NK-92 (cell line): ENCODE data around the gene CABP4.

ENCODE experiments used
- DNase-seq: peaks from one replicate; lab custom pipeline; 2025; ENCODE audit not compliant: unreplicated experiment; lab: John Stamatoyannopoulos, UW

Gene CABP4

GRCh38 chr11:67455054-67455453 lies at the start of gene CABP4:
TSS of gene CABP4 (plus strand) at chr11:67455354. CDS start at chr11:67455424, 70 bp downstream.
- no peak for DNase-seq

DNA sequence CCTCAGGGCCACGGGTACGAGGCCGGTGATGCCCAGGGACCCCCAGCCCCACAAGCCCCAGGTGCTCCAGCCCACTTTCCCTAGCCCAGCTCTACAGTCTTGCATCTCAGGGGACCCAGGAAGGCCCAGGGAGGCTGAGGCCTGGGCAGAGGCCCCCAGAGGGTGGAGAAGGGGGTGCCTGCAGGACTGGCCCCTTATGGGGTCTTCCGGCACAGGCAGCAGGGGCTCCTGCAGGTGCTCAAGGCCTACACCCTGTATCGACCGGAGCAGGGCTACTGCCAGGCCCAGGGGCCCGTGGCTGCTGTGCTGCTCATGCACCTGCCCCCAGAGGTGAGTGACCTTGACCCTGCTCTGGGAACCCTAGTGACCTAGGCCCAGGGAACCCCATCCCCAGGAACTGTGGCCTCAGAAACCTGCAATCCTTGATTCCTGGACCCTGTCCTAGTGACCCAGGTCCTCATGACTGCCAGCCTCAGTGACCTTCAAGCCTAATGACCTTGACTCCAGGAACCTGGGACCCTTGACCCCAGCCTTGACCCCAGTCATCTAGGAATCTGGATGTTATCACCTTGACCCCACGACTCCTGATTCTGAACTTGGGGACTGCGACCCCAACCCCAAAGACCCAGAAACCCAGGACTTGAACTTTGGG lies 49.3 kb upstream of the CABP4 start:
- no peak for DNase-seq

- no peak for DNase-seq
These were observed 48.7 kb upstream of the CABP4 start for GRCh38 chr11:67406420-67406968.

DNA sequence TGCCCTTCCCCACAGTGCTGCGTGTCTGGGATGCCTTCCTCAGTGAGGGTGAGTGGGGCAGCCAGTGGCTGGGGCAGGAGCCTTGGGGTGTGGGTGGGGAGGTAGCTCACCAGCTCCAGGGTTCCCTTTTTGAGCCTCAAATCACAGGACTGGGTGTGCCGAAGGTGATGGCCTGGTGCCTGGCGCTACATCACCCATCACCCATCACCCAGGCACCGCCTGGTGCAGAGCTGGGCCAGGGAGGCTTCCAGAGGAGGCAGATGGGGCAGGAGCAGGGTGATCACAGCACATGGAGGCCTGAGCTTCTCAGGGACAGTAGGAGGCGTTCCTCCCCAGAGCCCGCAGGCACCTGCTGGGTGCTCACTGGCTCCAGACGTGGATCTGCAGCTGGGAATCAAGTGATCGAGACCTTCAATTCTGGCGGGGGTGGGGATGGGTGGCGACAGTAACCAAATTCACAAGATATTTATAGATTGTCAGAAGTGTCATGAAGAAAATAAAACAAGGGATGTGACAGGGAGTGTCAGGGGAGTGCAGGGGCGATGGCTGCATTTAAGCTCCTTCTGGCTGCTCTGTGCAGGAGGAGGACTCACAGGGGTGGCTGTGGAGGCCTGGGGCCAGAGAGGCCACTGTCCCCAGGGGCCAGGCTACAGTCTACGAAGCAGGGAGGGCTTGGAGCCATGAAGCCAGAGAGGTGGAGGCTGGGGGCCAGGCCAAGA lies 48.0 kb upstream of the CABP4 start:
- no peak for DNase-seq

DNA sequence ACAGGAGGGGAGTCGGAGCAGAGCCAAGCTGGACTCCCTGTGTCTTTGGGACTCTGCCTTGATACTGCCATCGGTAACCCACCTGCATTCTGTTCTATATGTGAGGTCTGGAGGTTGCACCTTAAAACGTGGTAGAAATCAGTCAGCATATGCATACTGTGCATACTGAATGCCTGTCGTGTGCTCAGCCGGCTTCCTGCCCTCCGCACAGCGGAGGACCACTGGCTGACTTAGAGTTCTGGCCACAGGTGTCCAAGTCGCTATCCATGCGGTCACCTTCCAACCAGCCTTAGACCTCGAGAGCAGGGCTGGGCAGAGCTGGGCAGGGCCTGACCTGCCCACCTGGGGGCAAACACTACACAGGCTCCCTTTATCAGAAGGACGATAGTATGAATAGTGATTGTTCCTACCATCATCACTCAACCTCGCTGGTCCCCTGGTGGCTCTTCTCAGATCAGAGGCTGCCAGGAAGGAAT lies 47.4 kb upstream of the CABP4 start:
- DNase-seq = no peak

- DNase-seq = no peak
These were observed 46.5 kb upstream of the CABP4 start for GRCh38 chr11:67408437-67409200.

GRCh38 chr11:67409261-67409666 lies 45.9 kb upstream of the CABP4 start:
- no peak for DNase-seq

DNA sequence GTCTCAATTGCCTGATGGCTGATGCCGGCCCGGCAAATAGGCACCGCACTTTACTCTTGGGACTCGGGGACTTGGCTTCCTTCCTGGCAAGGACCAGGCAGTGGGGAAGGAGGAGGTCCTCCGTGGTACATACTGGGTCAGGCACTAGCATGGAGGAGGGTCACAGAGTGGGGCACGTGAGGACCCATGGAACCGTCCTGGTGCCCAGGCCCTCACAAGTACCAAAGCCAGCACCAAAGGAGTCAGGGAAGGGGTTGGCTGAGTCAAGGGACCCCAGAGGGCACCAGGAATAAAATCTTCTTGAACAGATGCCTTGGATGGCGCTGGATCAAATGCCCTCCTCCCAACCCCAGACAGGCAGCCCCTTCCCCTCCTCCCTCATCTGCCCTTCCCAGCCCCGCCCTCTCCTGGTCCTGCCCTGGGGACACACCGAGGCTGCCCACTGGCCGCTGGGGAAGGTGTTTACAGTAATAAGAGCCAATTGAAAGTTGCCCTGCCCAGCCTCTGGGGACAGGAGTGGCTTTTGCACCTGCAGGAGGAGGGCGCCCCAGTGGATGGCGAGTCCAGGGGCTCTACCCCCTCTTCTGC lies 45.3 kb upstream of the CABP4 start:
- DNase-seq = no peak

DNA sequence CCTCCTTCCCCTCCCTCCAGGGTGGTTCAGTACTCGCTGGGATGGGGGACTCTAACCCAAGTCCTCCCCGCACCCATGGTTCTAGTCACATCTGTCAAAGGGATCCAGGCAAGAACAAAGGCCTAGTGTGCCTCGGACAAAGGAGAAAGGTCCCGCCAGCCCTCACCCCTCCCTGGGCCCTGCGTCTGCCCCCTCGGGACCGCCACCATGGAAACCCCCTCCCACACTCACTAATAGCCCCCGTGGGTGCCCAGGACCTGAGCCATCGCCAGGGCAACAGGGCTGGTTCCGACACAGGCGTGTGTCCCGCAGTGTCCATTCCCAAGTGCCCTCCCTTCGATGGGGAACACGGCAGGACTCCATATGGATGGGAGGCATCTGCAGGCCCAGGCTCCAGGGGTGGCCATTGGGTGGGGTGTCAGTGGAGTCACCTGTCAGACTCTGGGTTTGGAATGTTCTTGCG lies 44.8 kb upstream of the CABP4 start:
- DNase-seq = no peak

DNA sequence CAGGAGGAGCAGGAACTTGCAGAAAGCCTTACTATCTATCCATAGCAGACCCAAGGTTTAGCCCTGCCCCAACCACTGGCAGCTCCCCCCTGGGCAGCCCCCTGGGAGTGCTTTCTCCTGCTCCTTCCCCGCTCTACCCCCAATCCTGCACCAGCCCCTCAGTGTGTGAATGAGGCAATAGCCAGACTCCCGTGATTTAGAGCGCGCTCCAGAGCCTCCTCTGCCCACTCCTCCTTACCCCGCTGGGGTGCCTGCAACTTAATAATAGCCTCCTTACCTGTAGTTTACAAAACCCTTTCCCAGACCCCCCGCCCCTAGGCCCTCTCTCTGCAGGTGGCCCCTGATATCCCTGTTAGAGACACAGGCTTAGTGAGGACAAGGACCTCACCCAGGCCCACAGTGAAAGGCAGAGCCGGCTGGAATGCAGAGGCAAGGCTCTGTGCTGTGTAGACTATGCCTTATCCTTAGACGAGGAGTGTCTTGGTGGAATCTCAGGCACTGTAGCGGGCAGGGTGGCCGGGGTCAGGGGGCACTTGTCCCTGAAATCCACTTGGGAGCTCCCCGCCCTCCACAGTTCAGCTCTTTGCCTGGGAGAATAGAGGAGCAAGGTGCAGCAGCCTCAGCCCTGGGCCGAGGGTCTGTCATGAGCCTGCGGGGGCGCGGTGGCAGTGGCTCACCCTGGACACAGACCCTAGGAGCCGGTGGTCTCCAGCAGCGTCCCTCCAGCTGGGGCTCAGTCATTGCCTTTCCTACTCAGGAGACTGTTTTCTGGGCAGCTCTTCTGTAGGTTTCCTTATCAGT lies 44.0 kb upstream of the CABP4 start:
- DNase-seq = no peak

DNA sequence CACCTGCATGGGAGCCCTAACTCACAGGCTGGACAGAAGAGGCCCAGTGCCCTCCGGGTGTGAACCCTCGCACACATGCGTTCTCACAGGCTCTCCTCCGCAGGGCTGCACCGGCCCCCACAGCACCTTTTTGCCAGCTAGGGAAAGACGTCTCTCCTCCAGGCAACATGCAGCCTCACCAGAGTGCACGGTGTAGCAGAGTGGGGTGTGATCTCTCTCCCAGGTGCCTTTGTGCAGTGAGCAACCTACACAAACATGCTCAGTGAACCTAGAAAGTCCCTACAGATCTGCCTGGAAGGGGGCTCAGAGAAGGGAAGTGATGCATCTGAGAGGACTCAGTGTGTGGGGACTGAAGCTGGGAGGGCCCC lies 43.4 kb upstream of the CABP4 start:
- no peak for DNase-seq

DNA sequence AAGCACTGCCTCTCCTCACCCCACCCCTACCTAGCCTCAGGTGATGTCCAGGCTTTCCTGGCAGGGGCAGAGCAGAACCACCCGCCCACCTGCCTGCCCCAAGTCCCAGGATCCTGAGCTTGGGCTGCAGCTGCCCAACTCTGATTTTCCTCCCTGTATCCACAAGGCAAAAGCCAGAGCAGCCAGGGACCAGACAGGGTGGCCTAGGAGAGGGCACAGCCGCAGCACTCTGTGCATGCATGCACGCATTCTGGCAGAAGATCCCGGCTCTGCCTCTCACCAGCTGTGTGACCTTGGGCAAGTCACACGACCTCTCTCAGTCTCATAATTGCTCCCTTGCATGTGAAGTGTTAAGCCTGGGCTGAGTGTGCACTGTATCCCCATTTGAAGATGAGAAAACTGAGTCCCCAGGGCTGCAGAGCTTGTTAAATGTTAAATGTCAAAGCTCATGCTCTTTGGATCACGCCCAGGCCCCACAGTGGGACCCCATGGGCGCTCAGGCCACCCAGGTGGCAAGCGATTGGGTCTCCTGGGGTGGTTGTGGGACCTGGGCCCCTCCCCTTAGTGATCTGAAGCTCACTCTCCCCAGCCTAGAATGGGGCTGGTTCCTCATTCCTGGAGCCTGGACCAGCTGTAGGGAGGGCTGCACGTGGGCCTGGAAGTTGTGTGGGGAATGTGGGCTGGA lies 42.5 kb upstream of the CABP4 start:
- no peak for DNase-seq

DNA sequence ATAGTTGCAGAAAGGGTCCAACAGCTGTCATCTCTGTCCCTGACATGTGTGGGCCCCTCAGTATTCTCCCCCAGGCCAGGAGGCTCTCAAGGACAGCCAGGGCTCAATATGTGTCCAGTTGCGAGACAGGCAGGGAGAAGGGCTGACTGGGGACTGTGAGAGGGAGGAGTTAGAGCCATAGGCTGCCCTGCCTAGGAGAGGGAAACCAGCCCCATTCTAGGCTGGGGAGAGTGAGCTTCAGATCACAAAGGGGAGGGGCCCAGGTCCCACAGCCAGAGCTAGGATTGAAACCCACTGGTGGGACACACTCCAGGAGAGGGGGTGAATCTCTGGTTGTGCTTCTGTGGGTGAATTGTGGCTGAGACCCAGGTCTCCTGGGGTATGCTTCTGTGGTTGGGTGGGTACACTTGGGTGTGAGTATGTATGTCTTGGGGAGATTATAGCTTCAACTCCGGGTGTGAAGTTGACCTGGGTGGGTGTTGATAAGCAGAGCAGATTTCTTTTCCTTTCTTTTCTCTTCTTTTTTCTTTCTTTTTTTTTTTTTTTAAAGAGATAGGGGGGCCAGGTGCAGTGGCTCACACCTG lies 41.8 kb upstream of the CABP4 start:
- DNase-seq = no peak

GRCh38 chr11:67415501-67416304 lies 39.5 kb upstream of the CABP4 start, which contains the start of gene CARNS1:
TSS of gene CARNS1 (plus strand) at chr11:67415678. CDS start at chr11:67416200, 522 bp downstream.
- no peak for DNase-seq

- peak; percentile 13 for DNase-seq
These were observed 38.5 kb upstream of the CABP4 start for GRCh38 chr11:67416416-67417335.

- DNase-seq = no peak
These were observed 37.7 kb upstream of the CABP4 start for GRCh38 chr11:67417425-67417824.

GRCh38 chr11:67418476-67419281 lies 36.5 kb upstream of the CABP4 start:
- DNase-seq = no peak
